Metanephros (tissue), 2 donors: ENCODE data around the gene TALDO1. TPM values are rescaled to one million over a fixed set of nuclear protein-coding genes. Genes with fewer than 3 reads are reported as not detected.

Experiments used
- small RNA-seq: library from RNA; depleted of rRNA; stranded (forward); fragments of <200 nt; gene quantifications from one replicate; pipeline ENCODE3, GENCODE V24; 2014; ENCODE audit warnings: low replicate concordance
- total RNA-seq: library from RNA; depleted of rRNA; stranded (reverse); fragments of >200 nt; gene quantifications from one replicate; pipeline ENCODE4 v1.2.3, GENCODE V29; 2014

The TALDO1 gene
- total RNA-seq, result 118 TPM

GRCh38 chr11:747158-748006, at the start of gene TALDO1:
Gene TALDO1 (plus strand): TSS chr11:747464. CDS start chr11:747482, 18 bp downstream.

GRCh38 chr11:705646-706438, 41.4 kb upstream of the TALDO1 start, which contains the start of gene EPS8L2:
Gene EPS8L2 (plus strand): TSS chr11:706231. CDS start chr11:709408, 3,177 bp downstream.

GRCh38 chr11:777288-778255, 30.3 kb downstream of the TALDO1 start, which contains the start of gene GATD1:
Gene GATD1 (minus strand): TSS chr11:777487. CDS start chr11:777462, 25 bp downstream.

GRCh38 chr11:789943-790342, 42.7 kb downstream of the TALDO1 start, which contains the start of gene CEND1:
Gene CEND1 (minus strand): TSS chr11:790090. CDS start chr11:788576, 1,514 bp downstream.

GRCh38 chr11:798093-798713, 50.9 kb downstream of the TALDO1 start, which contains the start of gene SLC25A22:
Gene SLC25A22 (minus strand): TSS chr11:798281. CDS start chr11:795006, 3,275 bp downstream.

GRCh38 chr11:809287-810039, 62.2 kb downstream of the TALDO1 start, which contains the start of gene RPLP2:
Gene RPLP2 (plus strand): TSS chr11:809967. CDS start chr11:810235, 268 bp downstream.

Small RNA genes within 50 kb of the gene (small RNA-seq; reads per million reads assigned to genes)
- not detected for gene SNORA52

Other genes starting within 250 kb of the TALDO1 start
- 143 TPM for gene RNH1, start 240.2 kb upstream of the TALDO1 start, total RNA-seq
- gene HRAS, start 211.9 kb upstream of the TALDO1 start, total RNA-seq, result 23.0 TPM
- 1.8 TPM for gene LRRC56, start 209.9 kb upstream of the TALDO1 start, total RNA-seq
- 2.3 TPM for gene LMNTD2, start 186.7 kb upstream of the TALDO1 start, total RNA-seq
- gene RASSF7, start 186.5 kb upstream of the TALDO1 start, total RNA-seq, result 55.8 TPM
- 29.7 TPM for gene PHRF1, start 171.0 kb upstream of the TALDO1 start, total RNA-seq
- 18.1 TPM for gene IRF7, start 131.5 kb upstream of the TALDO1 start, total RNA-seq
- gene CDHR5, start 122.5 kb upstream of the TALDO1 start, total RNA-seq, result 21.3 TPM
- 7.6 TPM for gene SCT, start 120.3 kb upstream of the TALDO1 start, total RNA-seq
- gene DRD4, start 110.2 kb upstream of the TALDO1 start, total RNA-seq, result 1.3 TPM
- gene DEAF1, start 52.2 kb upstream of the TALDO1 start, total RNA-seq, result 27.9 TPM
- 16.8 TPM for gene TMEM80, start 51.6 kb upstream of the TALDO1 start, total RNA-seq
- 137 TPM for gene EPS8L2, start 41.2 kb upstream of the TALDO1 start, total RNA-seq
- gene GATD1, start 30.0 kb downstream of the TALDO1 start, total RNA-seq, result 67.5 TPM
- gene CEND1, start 42.6 kb downstream of the TALDO1 start, total RNA-seq, result 0.12 TPM
- 10.7 TPM for gene SLC25A22, start 50.8 kb downstream of the TALDO1 start, total RNA-seq
- gene PIDD1, start 57.8 kb downstream of the TALDO1 start, total RNA-seq, result 19.7 TPM
- 558 TPM for gene RPLP2, start 62.5 kb downstream of the TALDO1 start, total RNA-seq
- gene PNPLA2, start 71.5 kb downstream of the TALDO1 start, total RNA-seq, result 76.7 TPM
- gene CRACR2B, start 80.5 kb downstream of the TALDO1 start, total RNA-seq, result 12.9 TPM
- gene CD151, start 85.5 kb downstream of the TALDO1 start, total RNA-seq, result 153 TPM
- gene POLR2L, start 95.1 kb downstream of the TALDO1 start, total RNA-seq, result 39.9 TPM
- 75.3 TPM for gene TSPAN4, start 95.4 kb downstream of the TALDO1 start, total RNA-seq
- gene CHID1, start 163.3 kb downstream of the TALDO1 start, total RNA-seq, result 55.0 TPM
- gene AP2A2, start 178.4 kb downstream of the TALDO1 start, total RNA-seq, result 93.0 TPM